HEK293T (cell line): ENCODE measurements around the gene LIFR.
"Not testable (repeated sequence)": the region's sequence is repeated elsewhere in the genome, so short reads cannot be mapped to it uniquely, and the experiment has no call there.

Source experiments
- CTCF ChIA-PET: fragments of 350-600 bp; formaldehyde crosslinking; extraction: SDS; loops from one replicate; lab custom pipeline; 2021; ENCODE audit warnings: antibody characterized with exemption, inconsistent platforms; lab: Yijun Ruan, JAX
- POLR2A ChIA-PET: fragments of 350-600 bp; formaldehyde crosslinking; extraction: SDS; loops from one replicate; lab custom pipeline; 2020; ENCODE audit warnings: antibody characterized with exemption, inconsistent platforms; lab: Yijun Ruan, JAX
- DNase-seq: peaks from one replicate; pipeline ENCODE4 v3.0.0; 2012; ENCODE audit warnings: mixed read lengths; ENCODE audit errors: extremely low spot score
- ARNT ChIP-seq: fragments of 450-650 bp; IDR thresholded peaks from 2 replicates; pipeline ENCODE4 v1.6.1; 2017; ENCODE audit warnings: mild to moderate bottlenecking
- BHLHE40 ChIP-seq: fragments of 450-650 bp; IDR thresholded peaks from 2 replicates; pipeline ENCODE4 v1.6.1; 2016; ENCODE audit warnings: mild to moderate bottlenecking, moderate library complexity, borderline replicate concordance
- CTBP1 ChIP-seq: fragments of 450-650 bp; IDR thresholded peaks from 2 replicates; pipeline ENCODE4 v1.6.1; 2016; ENCODE audit warnings: borderline replicate concordance
- ELF4 ChIP-seq: fragments of 450-650 bp; IDR thresholded peaks from 2 replicates; pipeline ENCODE4 v1.6.1; 2017; ENCODE audit warnings: antibody characterized with exemption
- FOXA1 ChIP-seq: fragments of 450-650 bp; IDR thresholded peaks from 2 replicates; pipeline ENCODE4 v1.6.1; 2016; ENCODE audit warnings: mild to moderate bottlenecking
- FOXK2 ChIP-seq: fragments of 450-650 bp; IDR thresholded peaks from 2 replicates; pipeline ENCODE4 v1.6.1; 2016; ENCODE audit warnings: mild to moderate bottlenecking
- FOXM1 ChIP-seq: fragments of 450-650 bp; IDR thresholded peaks from 2 replicates; pipeline ENCODE4 v1.6.1; 2017; ENCODE audit warnings: mild to moderate bottlenecking, borderline replicate concordance
- HDGF ChIP-seq: fragments of 450-650 bp; IDR thresholded peaks from 2 replicates; pipeline ENCODE4 v1.6.1; 2017; ENCODE audit warnings: antibody characterized with exemption, borderline replicate concordance
- L3MBTL2 ChIP-seq: fragments of 450-650 bp; conservative IDR thresholded peaks from 2 replicates; pipeline ENCODE4 v1.6.1; 2016; ENCODE audit warnings: mild to moderate bottlenecking
- LEF1 ChIP-seq: fragments of 450-650 bp; IDR thresholded peaks from 2 replicates; pipeline ENCODE4 v1.6.1; 2017; ENCODE audit warnings: mild to moderate bottlenecking, borderline replicate concordance
- NFRKB ChIP-seq: fragments of 450-650 bp; IDR thresholded peaks from 2 replicates; pipeline ENCODE4 v1.6.1; 2016; ENCODE audit warnings: mild to moderate bottlenecking, moderate library complexity
- PKNOX1 ChIP-seq: fragments of 450-650 bp; IDR thresholded peaks from 2 replicates; pipeline ENCODE4 v1.6.1; 2016
- SP1 ChIP-seq: fragments of 450-650 bp; IDR thresholded peaks from 2 replicates; pipeline ENCODE4 v1.6.1; 2017
- SUZ12 ChIP-seq: fragments of 450-650 bp; IDR thresholded peaks from 2 replicates; pipeline ENCODE4 v1.6.1; 2016; ENCODE audit warnings: mild to moderate bottlenecking
- TARDBP ChIP-seq: fragments of 450-650 bp; IDR thresholded peaks from 2 replicates; pipeline ENCODE4 v1.6.1; 2016
- ZNF384 ChIP-seq: fragments of 450-650 bp; IDR thresholded peaks from 2 replicates; pipeline ENCODE4 v1.6.1; 2016

LIFR gene

GRCh38 chr5:38518341-38518740 is 38.1 kb downstream of the LIFR start:
- DNase-seq, result no peak
- TF ChIP-seq SUZ12 (no peak), SP1 (no peak), CTBP1 (no peak), HDGF (no peak), BHLHE40 (no peak), ZNF384 (no peak), PKNOX1 (no peak), ELF4 (no peak), L3MBTL2 (no peak), FOXK2 (no peak), LEF1 (no peak), FOXA1 (no peak), ARNT (no peak), NFRKB (no peak), FOXM1 (no peak), TARDBP (no peak)
- ChIA-PET CTCF (no interaction called here), POLR2A (no interaction called here)

GRCh38 chr5:38516649-38517048 is 39.8 kb downstream of the LIFR start:
- DNase-seq, CTCF ChIA-PET, POLR2A ChIA-PET: not testable (repeated sequence)

- TF ChIP-seq SUZ12 (no peak), NFRKB (no peak), LEF1 (no peak)
- ChIA-PET CTCF (interaction anchor here (0.8 to 1.0 kb wide), 3 partner anchors 11 to 73 kb away, joined by 3 read pairs; no protein-coding TSS in a partner anchor), POLR2A (interaction anchor here (0.6 kb wide), 1 partner anchor 74 kb away, joined by 3 read pairs; no protein-coding TSS in a partner anchor)
- peak; percentile 31 for DNase-seq
These were observed 40.8 kb downstream of the LIFR start for GRCh38 chr5:38515646-38516045.

GRCh38 chr5:38515092-38515491 is 41.4 kb downstream of the LIFR start:
- no peak for TF ChIP-seq TARDBP
- CTCF ChIA-PET, result interaction anchor here (0.8 to 1.0 kb wide), 3 partner anchors 12 to 73 kb away, joined by 3 read pairs; no protein-coding TSS in a partner anchor
- POLR2A ChIA-PET, result no interaction called here
- no peak for DNase-seq

- no peak for TF ChIP-seq HDGF
- no peak for TF ChIP-seq FOXA1
- TF ChIP-seq TARDBP, result no peak
- no peak for TF ChIP-seq PKNOX1
- no peak for TF ChIP-seq ZNF384
- no peak for TF ChIP-seq CTBP1
- no peak for TF ChIP-seq SP1
- no peak for TF ChIP-seq BHLHE40
- TF ChIP-seq ELF4, result no peak
- TF ChIP-seq NFRKB, result no peak
- no peak for TF ChIP-seq ARNT
- TF ChIP-seq FOXK2, result no peak
- no peak for TF ChIP-seq LEF1
- no peak for TF ChIP-seq L3MBTL2
- no peak for TF ChIP-seq FOXM1
- no peak for TF ChIP-seq SUZ12
- POLR2A ChIA-PET, result no interaction called here
These were observed 47.3 kb downstream of the LIFR start for GRCh38 chr5:38509185-38509584.

GRCh38 chr5:38506302-38506701 is 50.1 kb downstream of the LIFR start:
- DNase-seq, result no peak
- ChIA-PET CTCF (no interaction called here), POLR2A (no interaction called here)
- TF ChIP-seq ZNF384 (no peak), FOXK2 (no peak), SUZ12 (no peak), BHLHE40 (no peak), SP1 (no peak), LEF1 (no peak), ARNT (no peak), HDGF (no peak), FOXM1 (no peak), PKNOX1 (no peak), TARDBP (no peak), ELF4 (no peak), L3MBTL2 (no peak), CTBP1 (no peak), FOXA1 (no peak), NFRKB (no peak)

More at GRCh38 chr5:38509185-38509584, 47.3 kb downstream of the LIFR start:
- DNase-seq, result no peak
- CTCF ChIA-PET, result interaction anchor here (1.1 to 1.5 kb wide), 3 partner anchors 15 to 158 kb away, joined by 3 to 4 read pairs (median 3); no protein-coding TSS in a partner anchor

- TF ChIP-seq LEF1 (no peak), SUZ12 (no peak), FOXK2 (no peak), FOXM1 (no peak), HDGF (no peak), CTBP1 (no peak), ARNT (no peak), NFRKB (no peak), BHLHE40 (no peak), SP1 (no peak), PKNOX1 (no peak), ZNF384 (no peak), L3MBTL2 (no peak), FOXA1 (no peak), ELF4 (no peak), TARDBP (no peak)
- CTCF ChIA-PET, result no interaction called here
- POLR2A ChIA-PET, result no interaction called here
- no peak for DNase-seq
These were observed 55.7 kb downstream of the LIFR start for GRCh38 chr5:38500573-38501260.
